BLaER1 treated with 17β-estradiol and CSF1 and Interleukin-3, amounts not matched to agents 10 nM and 100 nM (cell line): ENCODE measurements around the gene PLCXD3.
"Not testable (repeated sequence)": the region's sequence is repeated elsewhere in the genome, so short reads cannot be mapped to it uniquely, and the experiment has no call there.

Experiments
- H3K27ac ChIP-seq, 11 experiments: shearing (Covaris generic); formaldehyde crosslinking; 2 replicates each; pipeline ENCODE4 v1.8.1; 2022
- H3K27me3 ChIP-seq, 11 experiments: shearing (Covaris generic); formaldehyde crosslinking; 2 replicates each; pipeline ENCODE4 v1.8.1; 2022
- H3K36me3 ChIP-seq, 11 experiments: shearing (Covaris generic); formaldehyde crosslinking; 2 replicates each; pipeline ENCODE4 v1.8.1; 2022
- H3K4me1 ChIP-seq, 10 experiments: shearing (Covaris generic); formaldehyde crosslinking; 2 replicates each; pipeline ENCODE4 v1.8.1; 2022
- H3K4me2 ChIP-seq, 11 experiments: shearing (Covaris generic); formaldehyde crosslinking; 2 replicates each; pipeline ENCODE4 v1.8.1; 2022
- H3K4me3 ChIP-seq, 10 experiments: shearing (Covaris generic); formaldehyde crosslinking; 2 replicates each; pipeline ENCODE4 v1.8.1; 2022
- H3K9ac ChIP-seq, 11 experiments: shearing (Covaris generic); formaldehyde crosslinking; 2 replicates each; pipeline ENCODE4 v1.8.1; 2022
- H3K9me3 ChIP-seq, 11 experiments: shearing (Covaris generic); formaldehyde crosslinking; replicated peaks in 1 of 11; 2 replicates each; pipeline ENCODE4 v1.8.1; 2022
- H4K20me1 ChIP-seq, 11 experiments: shearing (Covaris generic); formaldehyde crosslinking; 2 replicates each; pipeline ENCODE4 v1.8.1; 2022
- Cebpa-rat ChIP-seq, 11 experiments: shearing (Covaris generic); IDR thresholded peaks; 2 replicates each; pipeline ENCODE4 v1.8.1; 2022

PLCXD3 gene

GRCh38 chr5:41507501-41507900, 2.9 kb downstream of the PLCXD3 start:
- peaks cover 0 to 14% (median 10%) of the 10 kb centered on the region in 11 experiments; a peak in 11 of 22 replicates for H3K9me3 ChIP-seq
- H4K20me1 ChIP-seq = no peaks in the 10 kb centered on the region
- no peaks in the 10 kb centered on the region for H3K4me1 ChIP-seq
- H3K4me2 ChIP-seq = no peak overlapping the region
- no peak overlapping the region for H3K4me3 ChIP-seq
- no peak overlapping the region for H3K27ac ChIP-seq
- no peaks in the 10 kb centered on the region for H3K36me3 ChIP-seq
- H3K27me3 ChIP-seq = no peaks in the 10 kb centered on the region
- no peak overlapping the region for H3K9ac ChIP-seq
- no peak for TF ChIP-seq Cebpa-rat (IDR thresholded peaks at IDR 0.05)

GRCh38 chr5:41503860-41504259, 6.5 kb downstream of the PLCXD3 start:
- H3K4me3 ChIP-seq = no peak overlapping the region
- H3K4me2 ChIP-seq = no peak overlapping the region
- no peak overlapping the region for H3K9ac ChIP-seq
- H3K4me1 ChIP-seq = no peaks in the 10 kb centered on the region
- no peaks in the 10 kb centered on the region for H3K36me3 ChIP-seq
- no peaks in the 10 kb centered on the region for H4K20me1 ChIP-seq
- no peak for TF ChIP-seq Cebpa-rat (IDR thresholded peaks at IDR 0.05)
- H3K27ac ChIP-seq = no peak overlapping the region
- no peaks in the 10 kb centered on the region for H3K27me3 ChIP-seq
- H3K9me3 ChIP-seq = no peaks in the 10 kb centered on the region

DNA sequence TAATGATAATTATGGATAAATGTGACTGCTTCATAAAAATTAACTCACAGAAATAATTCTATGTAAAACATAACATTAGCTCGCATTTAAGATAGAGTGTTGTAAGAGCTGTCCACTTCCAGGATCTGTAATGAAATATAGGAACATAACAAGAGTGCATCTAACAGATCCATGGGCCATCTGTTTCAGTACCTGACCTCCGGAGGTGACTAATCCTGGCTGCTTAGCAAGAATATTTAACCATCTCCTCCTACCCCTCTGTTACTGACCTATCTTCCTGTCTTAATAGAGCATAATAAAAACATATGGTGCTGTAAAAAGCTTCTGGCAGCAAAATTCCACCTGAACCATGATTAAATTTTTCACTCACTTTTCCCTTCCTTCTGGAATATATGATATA, 7.1 kb downstream of the PLCXD3 start:
- Histone ChIP-seq H3K4me1 (no peaks in the 10 kb centered on the region), H3K36me3 (no peaks in the 10 kb centered on the region), H3K27me3 (no peaks in the 10 kb centered on the region), H3K4me2 (no peak overlapping the region), H3K9ac (no peak overlapping the region), H3K9me3 (no peaks in the 10 kb centered on the region), H3K27ac (no peak overlapping the region), H3K4me3 (no peak overlapping the region), H4K20me1 (no peaks in the 10 kb centered on the region)
- no peak for TF ChIP-seq Cebpa-rat (IDR thresholded peaks at IDR 0.05)

GRCh38 chr5:41493490-41494126, 16.8 kb downstream of the PLCXD3 start:
- not testable (repeated sequence) for H3K4me1 ChIP-seq, H3K4me2 ChIP-seq, H3K27ac ChIP-seq, H3K9me3 ChIP-seq, H3K9ac ChIP-seq, H3K27me3 ChIP-seq, H3K36me3 ChIP-seq, H3K4me3 ChIP-seq, H4K20me1 ChIP-seq

DNA sequence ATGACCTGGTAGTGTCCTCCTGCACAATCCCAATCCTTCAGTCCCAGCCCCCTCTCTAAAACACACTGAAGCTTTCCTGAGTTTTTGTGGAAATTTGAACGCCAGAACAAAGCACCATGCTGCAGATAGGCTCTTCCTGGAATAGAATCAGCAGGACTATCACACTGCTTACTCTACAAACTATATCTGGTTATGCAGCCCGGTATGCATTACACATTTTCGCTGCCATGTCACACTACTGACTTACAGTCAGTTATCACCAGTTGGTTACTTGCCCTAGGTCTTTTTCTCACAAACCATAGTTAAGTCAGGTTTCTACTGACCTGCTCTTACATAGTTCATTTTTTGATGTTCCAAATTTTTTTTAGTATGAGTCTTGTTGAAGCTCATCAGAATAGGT, 24.9 kb downstream of the PLCXD3 start:
- H3K4me1 ChIP-seq = no peaks in the 10 kb centered on the region
- H3K36me3 ChIP-seq = no peaks in the 10 kb centered on the region
- no peak overlapping the region for H3K4me3 ChIP-seq
- no peaks in the 10 kb centered on the region for H4K20me1 ChIP-seq
- no peaks in the 10 kb centered on the region for H3K27me3 ChIP-seq
- no peak overlapping the region for H3K27ac ChIP-seq
- no peak overlapping the region for H3K4me2 ChIP-seq
- H3K9me3 ChIP-seq = no peaks in the 10 kb centered on the region
- TF ChIP-seq Cebpa-rat (IDR thresholded peaks at IDR 0.05) = no peak
- H3K9ac ChIP-seq = no peak overlapping the region

DNA sequence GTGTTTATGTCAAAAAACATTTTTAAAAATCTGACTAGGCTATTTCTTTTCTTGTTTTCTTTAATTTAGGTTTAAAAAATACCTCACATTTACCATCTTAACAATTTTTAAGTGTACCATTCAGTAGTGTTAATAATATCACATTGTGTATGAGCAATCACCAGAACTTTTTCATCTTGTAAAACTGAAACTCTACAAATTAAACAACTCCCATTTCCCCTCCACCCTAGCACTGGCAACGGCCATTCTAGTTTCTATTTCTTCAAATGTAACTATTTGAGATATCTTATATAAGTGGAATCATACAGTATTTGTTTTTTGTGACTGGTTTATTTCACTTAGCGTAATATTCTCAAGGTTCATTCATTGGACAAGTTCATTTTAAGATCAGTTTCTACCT, 27.7 kb downstream of the PLCXD3 start:
- Histone ChIP-seq H3K9ac (no peak overlapping the region), H3K4me3 (no peak overlapping the region), H3K4me2 (no peak overlapping the region), H3K27ac (no peak overlapping the region), H3K4me1 (0 out of 20 replicates have a peak, but pooled peaks cover 0 to 4% (median 0%) of the 10 kb centered on the region in 10 experiments), H3K27me3 (no peaks in the 10 kb centered on the region), H4K20me1 (no peaks in the 10 kb centered on the region), H3K36me3 (no peaks in the 10 kb centered on the region), H3K9me3 (no peaks in the 10 kb centered on the region)
- TF ChIP-seq Cebpa-rat (IDR thresholded peaks at IDR 0.05) = no peak

- H3K27ac ChIP-seq = no peak overlapping the region
- no peak overlapping the region for H3K4me2 ChIP-seq
- H3K27me3 ChIP-seq = no peaks in the 10 kb centered on the region
- H3K4me1 ChIP-seq = 0 out of 20 replicates have a peak, but pooled peaks cover 0 to 4% (median 0%) of the 10 kb centered on the region in 10 experiments
- no peaks in the 10 kb centered on the region; a peak in 1 of 22 replicates for H3K9me3 ChIP-seq
- no peak overlapping the region for H3K4me3 ChIP-seq
- no peak overlapping the region for H3K9ac ChIP-seq
- no peaks in the 10 kb centered on the region for H3K36me3 ChIP-seq
- no peak for TF ChIP-seq Cebpa-rat (IDR thresholded peaks at IDR 0.05)
- no peaks in the 10 kb centered on the region for H4K20me1 ChIP-seq
Measured at GRCh38 chr5:41482173-41482572, 28.2 kb downstream of the PLCXD3 start.

DNA sequence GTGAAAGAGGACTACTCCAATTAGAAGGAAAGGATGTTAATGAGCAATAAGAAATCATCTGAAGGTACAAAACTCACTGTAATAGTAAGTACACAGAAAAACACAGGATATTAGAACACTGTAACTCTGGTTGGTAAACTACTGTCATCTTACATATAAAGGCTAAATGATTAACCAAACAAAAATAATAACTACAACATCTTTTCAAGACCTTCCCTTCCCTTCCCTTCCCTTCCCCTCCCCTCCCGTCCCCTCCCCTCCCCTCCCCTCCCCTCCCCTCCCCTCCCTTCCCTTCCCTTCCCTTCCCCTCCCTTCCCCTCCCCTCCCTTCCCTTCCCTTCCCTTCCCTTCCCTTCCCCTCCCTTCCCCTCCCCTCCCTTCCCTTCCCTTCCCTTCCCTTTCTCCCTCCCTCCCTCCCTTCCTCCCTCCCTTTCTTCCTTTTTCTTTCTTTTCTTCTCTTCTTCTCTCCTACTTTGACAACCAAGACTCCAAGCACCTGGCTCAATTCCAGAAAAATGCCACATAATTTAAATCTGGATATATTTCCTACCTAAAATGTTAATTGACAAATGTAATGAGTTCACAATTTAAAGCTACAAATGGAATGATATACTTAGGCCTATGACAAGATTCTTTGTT, 38.7 kb downstream of the PLCXD3 start:
- peaks cover 26 to 34% (median 32%) of the 10 kb centered on the region in 11 experiments for H3K9me3 ChIP-seq
- H3K36me3 ChIP-seq, H3K27ac ChIP-seq, H3K4me1 ChIP-seq, H4K20me1 ChIP-seq, H3K27me3 ChIP-seq, H3K4me3 ChIP-seq, H3K4me2 ChIP-seq, H3K9ac ChIP-seq: not testable (repeated sequence)

DNA sequence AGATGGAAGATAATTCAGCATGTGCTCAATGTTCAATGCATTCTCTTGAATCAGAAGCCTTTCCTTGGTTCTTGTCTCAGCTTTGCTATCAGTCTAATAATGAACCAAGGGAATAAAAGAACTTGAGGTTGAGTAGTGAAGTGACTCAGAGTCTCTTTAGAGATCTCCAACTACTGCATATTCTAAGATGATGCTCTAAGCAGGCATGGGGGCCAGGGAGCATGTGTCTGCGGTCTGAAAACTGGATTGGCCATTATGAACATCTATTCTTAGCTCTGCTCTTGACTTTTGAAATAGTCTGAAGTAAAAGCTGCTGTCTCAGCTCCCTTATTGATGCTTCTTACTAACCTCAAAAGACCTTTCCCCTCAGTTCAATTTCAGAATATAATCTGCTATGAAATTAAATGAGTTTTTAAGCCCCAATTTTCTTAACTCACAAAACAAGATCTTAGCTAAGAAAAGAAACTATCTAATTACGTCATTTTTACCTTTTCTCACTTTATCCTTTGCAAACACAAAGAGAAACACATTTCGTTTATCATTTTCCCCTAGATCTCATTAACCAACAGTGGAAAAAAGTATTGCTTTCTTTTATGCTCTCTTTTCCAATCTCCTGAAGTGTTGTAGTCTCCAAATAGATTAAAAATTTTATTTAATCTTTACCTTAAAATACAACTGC, 44.8 kb downstream of the PLCXD3 start:
- no peaks in the 10 kb centered on the region for H4K20me1 ChIP-seq
- H3K4me2 ChIP-seq = no peak overlapping the region
- no peak overlapping the region for H3K27ac ChIP-seq
- H3K27me3 ChIP-seq = no peaks in the 10 kb centered on the region
- no peaks in the 10 kb centered on the region for H3K9me3 ChIP-seq
- H3K36me3 ChIP-seq = no peaks in the 10 kb centered on the region
- no peak overlapping the region for H3K4me3 ChIP-seq
- no peaks in the 10 kb centered on the region for H3K4me1 ChIP-seq
- TF ChIP-seq Cebpa-rat (IDR thresholded peaks at IDR 0.05) = no peak
- H3K9ac ChIP-seq = no peak overlapping the region

GRCh38 chr5:41459557-41459956, 50.8 kb downstream of the PLCXD3 start:
- no peak for TF ChIP-seq Cebpa-rat (IDR thresholded peaks at IDR 0.05)
- H3K9ac ChIP-seq = no peak overlapping the region
- H3K4me2 ChIP-seq = no peak overlapping the region
- H4K20me1 ChIP-seq = no peaks in the 10 kb centered on the region
- no peaks in the 10 kb centered on the region for H3K9me3 ChIP-seq
- no peaks in the 10 kb centered on the region for H3K27me3 ChIP-seq
- H3K36me3 ChIP-seq = no peaks in the 10 kb centered on the region
- H3K4me3 ChIP-seq = no peak overlapping the region
- H3K4me1 ChIP-seq = no peaks in the 10 kb centered on the region
- no peak overlapping the region for H3K27ac ChIP-seq
